HepG2 (cell line): ENCODE measurements around the gene PTMA. TPM values are rescaled to one million over a fixed set of nuclear protein-coding genes. Genes with fewer than 3 reads are reported as not detected.

Experiments used
- CENPT ChIP-seq: sonication (generic); formaldehyde crosslinking; IDR thresholded peaks from 2 replicates; pipeline ENCODE4 v1.8.0; 2022; ENCODE audit warnings: low read depth, mild to moderate bottlenecking, moderate library complexity, missing genetic modification reagents
- E2F2 ChIP-seq: sonication (generic); formaldehyde crosslinking; IDR thresholded peaks from 2 replicates; pipeline ENCODE4 v1.4.0; 2020; ENCODE audit warnings: missing genetic modification reagents, borderline replicate concordance
- EP300 ChIP-seq, 3 experiments: sonication (generic) in 1 of 3; formaldehyde crosslinking in 1 of 3; IDR thresholded peaks; 2 replicates each; pipeline versions ENCODE4 v1.5.1 to v1.6.1; 2011 to 2020; ENCODE audit warnings: low read depth in 2 of 3, low read length in 2 of 3, borderline replicate concordance in 1 of 3, improper control_type of control experiment in 1 of 3, mild to moderate bottlenecking in 1 of 3, missing genetic modification reagents in 1 of 3, moderate library complexity in 1 of 3
- GZF1 ChIP-seq: sonication (generic); formaldehyde crosslinking; IDR thresholded peaks from 2 replicates; pipeline ENCODE4 v1.5.1; 2020; ENCODE audit warnings: mild to moderate bottlenecking, missing genetic modification reagents
- MXI1 ChIP-seq: IDR thresholded peaks from 3 replicates; pipeline ENCODE4 v1.6.1; 2012; ENCODE audit warnings: low read depth, low read length, inconsistent platforms, borderline replicate concordance
- NBN ChIP-seq: fragments of 450-650 bp; conservative IDR thresholded peaks from 2 replicates; pipeline ENCODE4 v1.6.1; 2017
- PHF21A ChIP-seq: sonication (generic); formaldehyde crosslinking; IDR thresholded peaks from 2 replicates; pipeline ENCODE4 v1.5.0; 2020; ENCODE audit warnings: mild to moderate bottlenecking, missing genetic modification reagents
- PHF5A ChIP-seq: IDR thresholded peaks from one replicate; pipeline ENCODE4 v1.6.1; 2018; ENCODE audit warnings: low read depth, missing genetic modification reagents; ENCODE audit not compliant: unreplicated experiment
- PRPF4 ChIP-seq: fragments of 200-400 bp; formaldehyde crosslinking; IDR thresholded peaks from 2 replicates; pipeline ENCODE4 v1.6.1; 2016; ENCODE audit warnings: low read length, low read depth; ENCODE audit not compliant: poor library complexity, severe bottlenecking
- RNF2 ChIP-seq: fragments of 450-650 bp; conservative IDR thresholded peaks from 2 replicates; pipeline ENCODE4 v1.6.1; 2016; ENCODE audit warnings: low read depth
- ZFYVE20 ChIP-seq: sonication (generic); formaldehyde crosslinking; IDR thresholded peaks from 2 replicates; pipeline ENCODE4 v1.8.0; 2023; ENCODE audit warnings: low read depth, mild to moderate bottlenecking, moderate library complexity, missing genetic modification reagents, borderline replicate concordance
- ZNF432 ChIP-seq: sonication (generic); formaldehyde crosslinking; IDR thresholded peaks from 2 replicates; pipeline ENCODE4 v1.5.0; 2020; ENCODE audit warnings: missing genetic modification reagents, mild to moderate bottlenecking, borderline replicate concordance
- ZNF660 ChIP-seq: sonication (generic); formaldehyde crosslinking; IDR thresholded peaks from 2 replicates; pipeline ENCODE4 v1.5.1; 2020; ENCODE audit warnings: mild to moderate bottlenecking, low read depth, missing genetic modification reagents, borderline replicate concordance
- ZXDC ChIP-seq: sonication (generic); formaldehyde crosslinking; IDR thresholded peaks from 2 replicates; pipeline ENCODE4 v1.5.0; 2020; ENCODE audit warnings: mild to moderate bottlenecking, missing genetic modification reagents
- ZZZ3 ChIP-seq: sonication (generic); formaldehyde crosslinking; IDR thresholded peaks from 2 replicates; pipeline ENCODE4 v1.4.0; 2020; ENCODE audit warnings: missing genetic modification reagents, mild to moderate bottlenecking, borderline replicate concordance
- polyA plus RNA-seq, 8 experiments: library from polyadenylated mRNA; depleted of rRNA in 3 of 8; stranded (reverse) in 7 of 8; unstranded in 1 of 8; fragments of >200 nt; fragmentation: Illumina TruSeq in 4 of 8; extraction: Trizol in 4 of 8; gene quantifications; 2 replicates each; pipeline versions ENCODE4 v1.2.1 to v1.2.3, GENCODE V29; 2011 to 2016; ENCODE audit warnings: low read depth in 4 of 8, missing spikeins in 1 of 8, mixed read lengths in 1 of 8; ENCODE audit not compliant: insufficient read depth in 1 of 8
- total RNA-seq, 5 experiments: library from RNA; depleted of rRNA; stranded (reverse); fragments of >200 nt; fragmentation: Illumina TruSeq; extraction: Trizol; gene quantifications; 2 replicates each; pipeline ENCODE4 v1.2.3, GENCODE V29; 2016; ENCODE audit warnings: low read depth in 1 of 5
- TF ChIP-seq, protein P1 (sequence below): sonication (generic); formaldehyde crosslinking; IDR thresholded peaks from 2 replicates; pipeline ENCODE4 v1.4.0; 2020; ENCODE audit warnings: mild to moderate bottlenecking, missing genetic modification reagents
- TF ChIP-seq, protein P2 (sequence below): sonication (generic); formaldehyde crosslinking; IDR thresholded peaks from 2 replicates; pipeline ENCODE4 v1.5.0; 2020; ENCODE audit warnings: missing genetic modification reagents, mild to moderate bottlenecking, borderline replicate concordance
- TF ChIP-seq, protein P3 (sequence below): sonication (generic); formaldehyde crosslinking; IDR thresholded peaks from 2 replicates; pipeline ENCODE4 v1.5.1; 2020; ENCODE audit warnings: mild to moderate bottlenecking, missing genetic modification reagents, moderate library complexity

Gene PTMA
- total and polyA plus RNA-seq, 2 of the 13 experiments (the other 11 are each of a cell fraction or from before 2014, with no cell fraction given), result 190 to 1,086 TPM

DNA sequence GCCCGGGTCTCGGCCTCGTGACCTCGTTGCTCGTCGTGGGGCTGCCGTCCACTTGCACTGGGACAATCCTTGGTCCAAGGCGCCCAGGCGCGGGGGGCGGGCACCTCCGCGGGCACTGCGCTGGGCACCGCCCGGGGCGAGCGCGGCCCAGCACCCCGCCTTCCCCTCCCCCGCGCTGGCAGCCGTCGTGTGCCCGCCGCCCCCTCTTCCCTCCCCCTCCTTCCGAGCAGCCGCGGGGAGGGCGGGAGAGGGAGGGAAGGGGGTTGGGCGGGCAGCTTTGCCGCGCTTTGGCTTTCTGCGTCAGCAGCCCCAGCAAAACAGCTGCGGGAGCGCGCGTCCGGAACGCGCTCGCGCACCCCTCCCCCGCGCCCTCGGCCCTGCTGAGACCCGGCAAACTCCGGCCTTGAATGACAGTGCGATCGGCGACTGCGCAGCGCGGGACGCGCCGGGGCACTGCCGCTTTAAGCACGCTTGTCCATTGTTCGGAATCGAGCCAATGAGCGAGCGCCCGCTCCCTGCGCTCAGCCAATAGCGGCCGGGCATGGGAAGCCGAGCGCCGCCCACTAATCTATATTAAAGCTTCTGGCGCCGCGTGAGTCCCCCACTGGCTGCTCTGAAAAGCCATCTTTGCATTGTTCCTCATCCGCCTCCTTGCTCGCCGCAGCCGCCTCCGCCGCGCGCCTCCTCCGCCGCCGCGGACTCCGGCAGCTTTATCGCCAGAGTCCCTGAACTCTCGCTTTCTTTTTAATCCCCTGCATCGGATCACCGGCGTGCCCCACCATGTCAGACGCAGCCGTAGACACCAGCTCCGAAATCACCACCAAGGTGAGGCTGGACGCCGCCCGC, at the start of gene PTMA (continued):
- TF ChIP-seq, protein P1, sequence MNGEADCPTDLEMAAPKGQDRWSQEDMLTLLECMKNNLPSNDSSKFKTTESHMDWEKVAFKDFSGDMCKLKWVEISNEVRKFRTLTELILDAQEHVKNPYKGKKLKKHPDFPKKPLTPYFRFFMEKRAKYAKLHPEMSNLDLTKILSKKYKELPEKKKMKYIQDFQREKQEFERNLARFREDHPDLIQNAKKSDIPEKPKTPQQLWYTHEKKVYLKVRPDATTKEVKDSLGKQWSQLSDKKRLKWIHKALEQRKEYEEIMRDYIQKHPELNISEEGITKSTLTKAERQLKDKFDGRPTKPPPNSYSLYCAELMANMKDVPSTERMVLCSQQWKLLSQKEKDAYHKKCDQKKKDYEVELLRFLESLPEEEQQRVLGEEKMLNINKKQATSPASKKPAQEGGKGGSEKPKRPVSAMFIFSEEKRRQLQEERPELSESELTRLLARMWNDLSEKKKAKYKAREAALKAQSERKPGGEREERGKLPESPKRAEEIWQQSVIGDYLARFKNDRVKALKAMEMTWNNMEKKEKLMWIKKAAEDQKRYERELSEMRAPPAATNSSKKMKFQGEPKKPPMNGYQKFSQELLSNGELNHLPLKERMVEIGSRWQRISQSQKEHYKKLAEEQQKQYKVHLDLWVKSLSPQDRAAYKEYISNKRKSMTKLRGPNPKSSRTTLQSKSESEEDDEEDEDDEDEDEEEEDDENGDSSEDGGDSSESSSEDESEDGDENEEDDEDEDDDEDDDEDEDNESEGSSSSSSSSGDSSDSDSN (CRISPR knock-in tag), result peak; percentile 57
- TF ChIP-seq, protein P2, sequence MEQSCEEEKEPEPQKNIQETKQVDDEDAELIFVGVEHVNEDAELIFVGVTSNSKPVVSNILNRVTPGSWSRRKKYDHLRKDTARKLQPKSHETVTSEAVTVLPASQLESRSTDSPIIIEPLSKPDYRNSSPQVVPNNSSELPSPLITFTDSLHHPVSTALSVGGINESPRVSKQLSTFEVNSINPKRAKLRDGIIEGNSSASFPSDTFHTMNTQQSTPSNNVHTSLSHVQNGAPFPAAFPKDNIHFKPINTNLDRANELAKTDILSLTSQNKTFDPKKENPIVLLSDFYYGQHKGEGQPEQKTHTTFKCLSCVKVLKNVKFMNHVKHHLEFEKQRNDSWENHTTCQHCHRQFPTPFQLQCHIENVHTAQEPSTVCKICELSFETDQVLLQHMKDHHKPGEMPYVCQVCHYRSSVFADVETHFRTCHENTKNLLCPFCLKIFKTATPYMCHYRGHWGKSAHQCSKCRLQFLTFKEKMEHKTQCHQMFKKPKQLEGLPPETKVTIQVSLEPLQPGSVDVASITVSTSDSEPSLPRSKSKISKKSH (CRISPR knock-in tag), result peak; percentile 92; the same call in 1 of the 2 replicates
- TF ChIP-seq MXI1 (peak; percentile 69; the same call in 1 of the 3 replicates), PRPF4 (no peak), EP300 (IDR thresholded peaks at IDR 0.05; ENCODE audit: low read depth in 2 of 2, low read length in 2 of 2) (peak in 1 of 2 experiments; percentile 44; a peak in 1 of 4 replicates), EP300 (CRISPR knock-in tag; IDR thresholded peaks at IDR 0.05; ENCODE audit: borderline replicate concordance) (no peak), NBN (no peak), ZFYVE20 (no peak), ZNF432 (CRISPR knock-in tag) (no peak), ZXDC (CRISPR knock-in tag) (no peak), GZF1 (CRISPR knock-in tag) (no peak), PHF5A (CRISPR knock-in tag) (peak; percentile 1), RNF2 (peak; percentile 74), ZNF660 (CRISPR knock-in tag) (no peak), E2F2 (CRISPR knock-in tag) (peak; percentile 54; the same call in 1 of the 2 replicates), CENPT (CRISPR knock-in tag) (no peak), ZZZ3 (CRISPR knock-in tag) (no peak), PHF21A (CRISPR knock-in tag) (peak; percentile 86)
- TF ChIP-seq, protein P3, sequence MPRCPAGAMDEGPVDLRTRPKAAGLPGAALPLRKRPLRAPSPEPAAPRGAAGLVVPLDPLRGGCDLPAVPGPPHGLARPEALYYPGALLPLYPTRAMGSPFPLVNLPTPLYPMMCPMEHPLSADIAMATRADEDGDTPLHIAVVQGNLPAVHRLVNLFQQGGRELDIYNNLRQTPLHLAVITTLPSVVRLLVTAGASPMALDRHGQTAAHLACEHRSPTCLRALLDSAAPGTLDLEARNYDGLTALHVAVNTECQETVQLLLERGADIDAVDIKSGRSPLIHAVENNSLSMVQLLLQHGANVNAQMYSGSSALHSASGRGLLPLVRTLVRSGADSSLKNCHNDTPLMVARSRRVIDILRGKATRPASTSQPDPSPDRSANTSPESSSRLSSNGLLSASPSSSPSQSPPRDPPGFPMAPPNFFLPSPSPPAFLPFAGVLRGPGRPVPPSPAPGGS (CRISPR knock-in tag), result no peak; the same call in 1 of the 2 replicates
